Upper lobe of left lung (tissue), 4 donors: ENCODE data around the gene IGHMBP2.

Experiments
- CTCF ChIP-seq, 6 experiments: fragments of 450-650 bp in 4 of 6; fragments of 200-600 bp in 2 of 6; sonication (generic) in 2 of 6; IDR thresholded peaks; one replicate each; pipeline ENCODE4 v1.5.1; 2016 to 2019; ENCODE audit warnings: antibody characterized with exemption in 6 of 6
- POLR2A ChIP-seq, 4 donors: fragments of 450-650 bp; IDR thresholded peaks; one replicate each; pipeline ENCODE4 v1.5.1; 2016 to 2017; ENCODE audit warnings: antibody characterized with exemption in 4 of 4, mild to moderate bottlenecking in 2 of 4
- POLR2AphosphoS5 ChIP-seq, 2 donors: sonication (generic); formaldehyde crosslinking; IDR thresholded peaks; one replicate each; pipeline ENCODE4 v1.5.1; 2017; ENCODE audit warnings: antibody characterized with exemption in 2 of 2

DNA sequence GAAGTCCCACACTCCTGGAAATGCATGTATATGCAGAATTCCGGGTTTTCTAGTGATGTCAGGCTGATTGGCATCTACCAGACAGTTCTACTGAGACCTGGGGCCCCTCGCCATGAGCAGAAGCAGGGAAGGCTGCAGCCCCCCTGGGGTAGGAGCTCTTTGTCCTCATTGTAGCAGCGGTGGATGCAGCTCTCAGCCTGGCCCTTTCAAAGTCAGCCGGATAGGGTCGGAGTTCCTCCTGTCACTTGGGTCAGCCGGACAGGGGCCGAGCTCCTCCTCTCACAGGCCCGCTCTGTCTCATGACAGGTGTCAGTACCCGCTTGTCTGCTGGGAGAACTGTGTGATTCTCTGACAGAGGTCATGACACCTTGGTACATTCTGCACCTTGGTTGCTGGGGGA lies 47.1 kb downstream of the IGHMBP2 start:
- TF ChIP-seq CTCF (IDR thresholded peaks at IDR 0.05) (no peak), POLR2A (IDR thresholded peaks at IDR 0.05) (no peak), POLR2AphosphoS5 (IDR thresholded peaks at IDR 0.05) (no peak)
